ENCODE data around the gene CHORDC1.
A peak's percentile ranks its signal among the peaks of the same experiment; 100 is the strongest.
"Not testable (repeated sequence)": the region's sequence is repeated elsewhere in the genome, so short reads cannot be mapped to it uniquely, and the experiment has no call there.

The CHORDC1 gene

DNA sequence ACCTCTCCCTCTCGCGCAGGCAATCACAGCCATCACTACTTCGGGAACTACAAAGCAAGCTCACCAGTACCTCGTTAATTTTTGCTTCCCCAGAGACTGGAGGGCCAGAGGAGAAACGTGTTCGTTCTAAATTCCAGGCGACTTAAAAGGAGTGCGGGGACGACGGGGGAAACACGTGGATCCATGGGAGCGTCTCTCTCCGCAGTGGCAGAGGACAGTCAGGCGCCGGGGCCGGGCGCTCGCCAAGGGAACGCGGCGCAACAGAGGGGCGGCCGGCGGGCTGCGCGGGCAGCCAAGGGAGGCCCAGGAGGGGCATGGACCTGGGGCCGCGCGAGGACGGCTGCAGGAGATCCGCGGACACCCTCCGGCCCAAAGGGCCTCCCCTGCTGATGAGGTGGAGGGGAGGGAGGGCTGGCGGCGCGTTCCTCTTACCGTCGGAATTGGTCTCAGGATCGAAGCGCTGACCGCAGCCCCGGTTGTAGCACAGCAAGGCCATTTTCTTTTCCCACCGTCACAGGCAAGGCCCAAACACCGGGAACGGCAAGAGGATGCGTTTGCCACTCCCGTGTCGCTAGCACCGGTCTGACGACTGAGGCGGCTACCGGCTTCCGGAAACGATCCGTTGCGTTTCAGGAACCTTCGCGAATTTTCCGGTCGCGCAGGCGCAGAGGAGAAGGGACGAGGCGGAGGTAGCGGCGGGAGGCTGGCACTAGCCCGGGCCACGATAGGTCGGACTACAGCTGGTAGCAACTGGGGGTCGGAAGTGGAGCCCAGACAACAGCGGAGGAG is at the start of gene CHORDC1:
CHORDC1 (minus strand) TSS at position 591 of the 789 bp plus-strand sequence; CDS start at position 496, 95 bp downstream.
- DNase-seq: peak; percentile 82

DNA sequence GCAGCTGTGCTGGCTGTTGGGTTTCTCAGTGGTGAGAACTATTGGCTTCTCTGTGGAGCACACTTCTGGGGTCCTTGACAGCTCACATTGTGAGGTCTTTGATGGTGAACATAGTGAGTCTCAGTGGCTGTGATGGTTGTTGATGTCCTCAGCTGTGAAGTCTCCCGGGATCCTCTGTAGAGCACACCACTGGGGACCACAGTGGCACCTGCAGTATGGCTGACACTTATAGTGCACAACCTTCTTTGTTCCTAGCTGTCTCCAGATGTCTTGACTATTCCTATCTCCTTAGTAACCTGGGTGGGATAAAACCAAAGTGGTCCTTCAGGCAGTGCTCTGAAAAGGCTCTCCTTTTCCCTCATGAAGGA is 34.3 kb upstream of the CHORDC1 start:
- DNase-seq: no peak

DNA sequence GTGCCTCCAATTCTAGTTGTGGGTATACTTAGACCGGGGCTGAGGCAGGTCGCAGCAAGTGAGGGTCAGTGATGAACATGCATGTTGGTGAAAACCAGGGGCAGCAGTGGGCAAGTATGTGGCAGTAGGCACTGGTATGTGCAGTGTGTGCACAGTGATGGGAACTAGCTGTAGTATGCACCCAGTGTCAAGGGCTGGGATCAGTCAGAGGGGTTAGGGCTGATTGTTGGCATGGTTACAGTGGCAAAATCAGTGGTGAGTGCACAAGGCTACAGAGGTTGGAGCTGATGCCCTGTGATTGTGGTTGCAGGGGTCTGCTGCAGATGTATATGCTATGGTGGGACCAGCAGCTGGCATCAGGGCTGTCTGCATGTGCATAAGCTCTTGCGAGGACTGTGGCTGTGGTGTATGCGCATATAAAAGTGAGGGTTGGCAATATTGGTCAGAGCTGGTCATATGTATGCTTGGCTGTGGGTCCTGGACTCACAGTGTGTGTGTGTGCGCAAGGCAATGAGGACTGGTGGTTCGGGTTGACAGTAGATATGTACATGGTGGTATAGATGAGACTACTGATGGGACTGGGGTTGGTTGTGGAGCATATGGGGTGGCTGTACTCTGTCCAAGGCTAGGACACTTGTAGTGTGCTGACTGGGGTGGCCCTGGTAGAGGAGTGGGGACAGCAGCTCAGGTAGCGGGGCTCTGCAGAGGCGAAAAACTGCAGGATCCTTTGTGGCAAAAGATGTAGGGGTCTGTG is 33.7 kb upstream of the CHORDC1 start:
- DNase-seq: no peak

DNA sequence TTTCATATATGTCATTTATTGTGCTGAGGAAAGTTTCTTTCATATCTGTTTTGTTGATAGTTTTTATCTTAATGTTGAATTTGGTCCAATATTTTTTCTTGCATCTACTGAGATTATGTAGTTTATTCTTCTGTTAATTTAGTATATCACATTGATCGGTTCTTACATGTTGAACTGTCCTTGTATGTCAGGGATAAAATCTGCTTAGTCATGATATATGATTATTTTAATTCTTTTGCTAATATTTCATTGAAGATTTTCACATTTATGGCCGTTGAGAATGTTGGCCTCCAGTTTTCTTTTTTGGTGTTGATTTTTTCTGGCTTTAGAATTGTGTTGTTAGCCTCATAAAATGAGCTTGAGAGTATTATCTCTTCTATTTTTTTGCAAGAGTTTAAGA is 31.2 kb upstream of the CHORDC1 start:
- DNase-seq: no peak

DNA sequence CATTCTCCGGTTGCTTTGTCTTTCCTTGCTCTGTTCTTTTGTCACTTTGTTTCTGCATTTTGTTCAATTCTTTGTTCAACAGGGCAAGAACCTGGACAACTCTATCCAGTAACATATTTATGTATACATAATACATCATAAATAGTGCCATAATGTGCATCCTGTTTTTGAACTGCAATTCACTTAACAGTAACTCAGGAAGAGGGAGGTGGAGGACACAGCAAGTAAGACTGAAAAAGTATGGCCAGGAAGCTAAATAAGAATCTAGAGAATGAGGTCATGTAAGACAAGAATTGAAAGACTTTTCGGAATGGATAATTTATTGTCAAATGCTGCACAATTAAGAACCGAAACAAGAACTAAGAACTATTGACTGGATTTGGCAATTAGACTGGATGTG is 29.2 kb upstream of the CHORDC1 start:
- DNase-seq: no peak

DNA sequence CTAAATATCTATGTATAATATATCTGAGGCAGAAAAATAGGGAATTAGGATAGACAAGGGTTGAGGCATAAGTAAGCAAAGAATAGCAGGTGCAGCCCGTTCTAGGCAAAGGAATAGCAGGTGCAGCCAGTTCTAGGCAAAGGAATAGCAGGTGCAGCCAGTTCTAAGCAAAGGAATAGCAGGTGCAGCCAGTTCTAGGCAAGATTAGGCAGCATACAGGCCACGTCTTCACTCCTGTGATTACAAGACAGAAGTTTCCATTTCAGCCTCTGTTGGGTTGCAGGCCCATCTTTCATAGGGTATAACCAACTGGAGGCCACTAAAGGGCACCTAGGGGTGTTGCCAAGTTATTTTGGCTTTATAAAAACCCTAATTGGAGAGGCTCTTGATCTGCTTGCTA is 28.8 kb upstream of the CHORDC1 start:
- DNase-seq: no peak

DNA sequence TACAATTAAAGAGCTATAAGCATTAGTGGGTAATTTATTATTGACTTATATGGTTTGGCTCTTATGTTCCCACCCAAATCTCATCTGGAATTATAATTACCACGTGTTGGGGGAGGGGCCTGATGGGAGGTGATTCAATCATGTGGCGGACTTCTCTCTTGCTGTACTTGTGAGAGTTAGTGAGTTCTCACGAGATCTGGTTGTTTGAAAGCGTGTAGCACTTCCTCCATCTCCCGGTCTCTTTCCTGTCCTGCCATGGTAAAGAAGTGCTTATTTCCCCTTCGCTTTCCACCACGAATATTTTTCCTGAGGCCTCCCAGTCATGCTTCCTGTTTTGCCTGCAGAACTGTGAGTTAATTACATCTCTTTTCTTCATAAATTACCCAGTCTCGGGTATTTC is 28.1 kb upstream of the CHORDC1 start:
- no peak for DNase-seq

DNA sequence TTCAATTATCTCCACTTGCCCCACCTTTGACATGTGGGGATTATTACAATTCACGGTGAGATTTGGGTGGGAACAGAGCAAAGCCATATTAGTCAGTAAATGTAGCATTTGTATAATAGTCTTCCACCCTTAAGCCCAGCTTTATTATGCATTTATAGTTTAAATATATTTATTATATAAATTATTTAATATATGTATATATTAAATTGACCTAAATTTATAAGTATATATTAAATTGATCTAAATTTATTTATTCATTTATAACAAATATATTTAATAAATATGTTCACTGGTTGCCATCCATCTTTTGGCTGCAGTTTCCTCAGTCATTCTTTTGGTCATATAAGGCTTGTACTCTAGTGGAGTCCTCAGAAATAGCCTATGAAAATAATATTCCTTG is 23.6 kb upstream of the CHORDC1 start:
- no peak for DNase-seq

DNA sequence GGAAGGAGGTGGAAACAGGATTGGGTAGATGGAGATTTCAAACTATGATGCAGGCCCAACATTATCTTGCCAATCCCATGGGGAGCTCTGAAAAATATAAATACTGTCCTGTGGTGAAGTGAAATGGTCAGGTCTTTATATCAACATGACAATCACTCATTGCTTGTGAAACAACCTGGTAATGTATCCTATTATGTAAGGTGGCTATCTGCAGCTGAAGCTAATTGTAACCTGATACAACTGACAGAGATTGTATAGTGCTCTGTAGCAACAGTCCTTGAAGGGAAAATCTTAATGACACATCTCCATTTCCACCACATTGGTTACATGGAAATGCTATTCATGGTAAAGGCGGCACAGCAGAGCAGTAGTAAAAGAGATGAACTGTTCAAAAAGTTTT is 20.7 kb upstream of the CHORDC1 start:
- DNase-seq: no peak

DNA sequence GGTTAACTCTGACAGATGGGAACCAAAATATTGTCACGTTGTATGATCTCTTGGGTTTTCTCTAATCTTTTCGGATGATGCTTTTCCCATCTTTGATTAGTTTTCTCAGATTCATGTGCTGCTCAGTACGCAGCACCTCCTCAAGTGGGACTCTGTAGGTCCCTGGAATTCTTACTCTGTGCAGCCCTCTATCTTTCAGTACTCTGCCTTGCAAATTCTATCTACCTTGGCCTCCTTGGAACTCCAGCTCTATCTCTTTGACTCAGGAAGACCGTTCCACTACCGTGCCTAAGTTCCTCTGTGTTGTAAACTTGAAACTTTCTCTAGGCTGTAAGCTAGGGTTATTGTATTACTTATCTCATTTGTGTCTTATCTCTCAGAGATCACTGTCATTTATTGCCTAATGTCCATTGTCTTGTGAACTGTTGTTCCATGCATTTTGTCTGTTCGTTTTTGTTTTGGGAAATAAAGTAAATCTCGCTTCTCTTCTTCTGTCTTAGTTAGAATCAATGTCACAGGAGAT is 20.1 kb upstream of the CHORDC1 start:
- DNase-seq: no peak

DNA sequence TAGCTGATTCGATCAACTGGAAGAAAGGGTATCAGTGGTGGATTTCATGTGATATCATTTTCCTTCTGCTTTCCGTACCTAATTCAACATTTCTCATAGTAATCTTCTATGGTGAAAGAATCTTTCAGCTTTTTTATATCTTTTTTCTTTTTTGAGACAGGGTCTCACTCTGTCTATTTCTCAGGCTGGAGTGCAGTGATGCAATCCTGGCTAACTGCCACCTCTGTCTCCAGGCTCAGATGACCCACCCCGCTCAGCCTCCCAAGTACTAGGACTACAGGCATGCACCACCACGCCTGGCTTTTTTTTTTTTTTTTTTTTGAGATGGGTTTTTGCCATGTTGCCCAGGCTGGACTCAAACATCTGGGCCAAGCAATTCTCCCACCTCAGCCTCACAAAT is 18.6 kb upstream of the CHORDC1 start:
- no peak for DNase-seq

DNA sequence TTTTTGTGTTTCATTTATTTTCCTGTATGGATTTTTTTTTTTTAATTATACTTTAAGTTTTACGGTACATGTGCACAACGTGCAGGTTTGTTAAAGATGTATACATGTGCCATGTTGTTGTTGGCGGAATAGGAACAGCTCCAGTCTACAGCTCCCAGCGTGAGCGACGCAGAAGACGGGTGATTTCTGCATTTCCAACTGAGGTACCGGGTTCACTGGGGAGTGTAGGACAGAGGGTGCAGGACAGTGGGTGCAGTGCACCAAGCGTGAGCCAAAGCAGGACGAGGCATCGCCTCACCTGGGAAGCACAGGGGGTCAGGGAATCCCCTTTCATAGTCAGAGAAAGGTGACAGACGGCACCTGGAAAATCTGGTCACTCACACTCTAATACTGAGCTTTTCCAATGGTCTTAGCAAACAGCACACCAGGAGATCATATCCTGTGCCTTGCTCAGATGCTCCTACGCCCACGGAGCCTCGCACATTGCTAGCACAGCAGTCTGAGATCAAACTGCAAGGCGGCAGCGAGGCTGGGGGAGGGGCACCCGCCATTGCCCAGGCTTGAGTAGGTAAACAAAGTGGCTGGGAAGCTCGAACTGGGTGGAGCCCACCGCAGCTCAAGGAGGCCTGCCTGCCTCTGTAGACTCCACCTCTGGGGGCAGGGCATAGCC is 17.3 kb upstream of the CHORDC1 start:
- DNase-seq: not testable (repeated sequence)

DNA sequence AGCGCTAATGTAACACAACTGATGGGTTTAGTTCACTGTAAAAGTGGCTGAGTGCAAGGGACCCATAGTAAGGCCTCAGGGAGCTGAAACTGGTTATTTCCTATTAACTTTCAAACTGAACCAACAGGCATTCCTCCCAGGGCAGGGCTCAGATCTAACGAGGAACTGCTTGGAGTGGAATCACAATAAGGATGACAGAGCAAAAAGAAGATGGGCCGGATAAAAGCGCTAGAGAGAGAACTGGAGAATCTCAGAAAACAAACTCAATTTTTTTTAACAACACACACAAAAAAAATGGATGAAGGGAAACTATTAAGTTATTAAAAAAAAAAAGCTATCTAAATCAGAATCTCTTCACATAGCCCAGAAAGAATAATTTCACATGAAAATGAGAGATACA is 14.2 kb upstream of the CHORDC1 start:
- DNase-seq: no peak

DNA sequence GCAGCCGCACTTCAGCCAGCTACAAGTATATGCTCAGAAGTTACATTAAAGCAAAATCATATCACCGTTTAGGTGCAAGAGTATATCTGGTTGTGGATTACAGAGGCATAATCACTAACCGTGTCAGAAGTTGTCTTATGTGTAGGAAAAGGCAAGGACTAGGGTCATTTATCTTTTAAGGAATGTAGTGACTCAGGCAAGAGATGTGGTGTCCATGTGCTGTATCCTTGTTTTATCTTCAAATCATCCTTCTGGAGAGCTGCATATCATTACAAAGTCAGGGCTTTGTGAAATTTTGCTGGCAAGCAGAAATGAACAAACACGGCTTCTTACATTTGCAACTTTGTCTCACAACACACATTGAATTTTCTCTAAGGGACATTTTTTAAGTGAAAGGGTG is 12.7 kb upstream of the CHORDC1 start:
- DNase-seq: no peak

DNA sequence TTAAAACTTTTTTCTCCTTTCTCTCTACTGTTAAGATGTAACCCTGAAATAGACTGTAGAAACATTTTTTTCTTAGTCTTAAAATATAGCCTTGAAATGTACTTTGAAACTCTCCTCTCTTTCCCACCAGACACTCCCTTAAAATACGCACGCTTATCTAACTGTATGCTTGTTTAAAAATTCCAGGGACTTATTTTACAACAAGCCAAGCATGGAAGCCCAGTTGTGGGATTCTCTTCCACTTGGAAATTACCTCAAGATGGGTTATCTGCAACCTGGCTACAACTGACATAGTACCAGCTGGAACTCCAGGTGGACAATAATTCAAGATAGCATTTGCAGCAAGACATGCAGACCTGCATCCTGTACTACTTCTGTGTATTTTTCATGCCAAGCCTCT is 12.1 kb upstream of the CHORDC1 start:
- no peak for DNase-seq

DNA sequence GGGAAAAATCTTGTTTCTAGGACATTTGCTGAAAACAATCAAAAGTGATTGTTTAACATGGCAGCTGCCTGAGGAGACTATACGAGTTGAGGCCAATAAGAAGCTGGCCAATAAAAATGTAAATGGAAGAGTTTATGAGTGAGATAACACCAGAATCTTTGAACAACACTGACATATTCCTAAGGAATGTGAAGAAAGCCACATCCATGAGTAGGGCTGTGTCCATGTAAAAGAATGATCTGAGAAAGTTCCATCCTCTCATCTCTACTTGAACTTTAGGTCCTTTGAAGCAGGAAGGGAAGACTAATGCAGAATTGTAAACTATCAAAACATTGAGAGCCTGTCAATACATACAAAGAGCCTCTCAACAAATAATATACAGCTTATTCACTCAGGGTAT is 6.9 kb upstream of the CHORDC1 start:
- DNase-seq: no peak

DNA sequence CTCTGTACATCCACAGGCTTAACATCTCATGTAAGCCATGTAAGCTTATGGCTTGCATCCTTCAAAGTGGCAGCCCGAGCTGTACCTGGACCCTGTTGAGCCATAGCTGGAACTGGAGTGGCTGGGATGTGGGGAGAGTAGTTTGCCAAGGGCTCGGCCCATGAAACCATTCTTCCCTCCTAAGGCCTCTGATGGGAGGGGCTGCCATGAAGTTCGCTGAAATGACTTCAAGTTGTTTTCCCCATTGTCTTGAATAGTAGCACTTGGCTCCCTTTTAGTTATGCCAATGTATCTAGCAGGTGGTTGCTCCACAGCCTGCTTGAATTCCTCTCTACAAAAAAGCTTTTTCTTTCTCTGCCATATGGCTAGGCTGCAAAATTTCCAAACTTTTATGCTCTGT is 5.2 kb upstream of the CHORDC1 start:
- DNase-seq: no peak

DNA sequence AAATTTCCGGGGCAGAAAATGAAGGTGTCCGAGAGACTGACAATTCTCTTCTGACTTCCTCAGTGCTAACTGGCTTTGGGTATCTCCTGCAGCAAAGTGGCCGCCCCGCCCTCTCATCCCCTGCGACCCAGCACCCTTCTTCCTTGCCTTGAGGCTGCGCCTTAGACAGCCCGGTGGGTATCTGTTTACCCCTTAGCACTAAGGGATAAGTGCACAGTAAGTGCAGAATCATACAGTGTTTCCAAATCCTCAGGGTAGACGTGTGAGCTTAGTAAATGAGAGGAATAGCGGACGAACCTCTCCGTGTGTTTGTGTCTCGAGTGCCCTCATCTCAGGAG is 368 bp upstream of the CHORDC1 start:
- no peak for DNase-seq

DNA sequence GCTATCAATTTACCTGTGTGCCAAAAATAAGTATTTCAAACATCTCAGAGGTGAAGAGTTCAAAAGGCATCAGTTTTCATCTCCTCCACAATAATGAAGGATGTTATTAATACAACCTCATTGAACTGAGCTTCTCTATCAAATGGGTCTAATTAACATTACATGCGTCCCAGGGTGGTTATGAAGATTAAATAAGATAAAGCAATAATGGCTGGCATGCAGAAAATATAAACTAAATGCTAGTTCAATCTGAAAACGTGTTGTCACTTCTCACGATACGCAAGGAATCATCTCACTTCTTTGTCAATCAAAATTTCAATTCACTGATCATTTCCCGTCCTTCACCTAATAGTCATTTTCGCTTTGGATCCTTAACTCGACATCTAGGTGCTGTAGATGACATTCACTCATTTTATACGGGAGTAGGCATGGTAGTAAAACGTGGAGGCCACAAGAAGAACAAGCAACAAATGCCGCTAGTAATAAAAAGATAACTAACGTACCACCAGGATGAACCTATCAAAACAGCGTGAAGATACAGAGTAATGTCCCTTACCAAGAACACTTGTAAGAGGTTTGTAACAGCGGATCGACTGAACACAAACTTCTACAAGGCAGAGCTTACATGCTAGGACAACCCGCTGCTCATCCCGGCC is 918 bp downstream of the CHORDC1 start:
- DNase-seq: no peak

DNA sequence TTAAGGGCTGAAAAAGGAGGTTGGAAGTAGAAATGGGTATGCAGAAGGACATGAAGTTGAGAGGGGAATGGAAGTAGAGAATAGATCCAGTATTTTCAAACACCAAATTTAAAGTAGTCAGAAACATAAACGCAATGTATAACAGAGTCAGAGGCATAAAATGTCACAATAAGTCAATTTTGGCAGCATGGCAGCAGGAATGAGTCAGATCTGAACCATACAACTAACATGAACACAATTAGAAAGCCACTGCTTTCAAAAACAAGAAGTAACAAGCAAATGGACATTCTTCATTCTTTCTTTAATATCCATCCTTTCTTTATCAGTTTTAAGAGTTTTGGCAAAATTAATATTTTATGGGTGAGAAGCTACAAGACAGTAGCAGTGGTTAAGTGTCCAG is 2.5 kb downstream of the CHORDC1 start:
- no peak for DNase-seq

DNA sequence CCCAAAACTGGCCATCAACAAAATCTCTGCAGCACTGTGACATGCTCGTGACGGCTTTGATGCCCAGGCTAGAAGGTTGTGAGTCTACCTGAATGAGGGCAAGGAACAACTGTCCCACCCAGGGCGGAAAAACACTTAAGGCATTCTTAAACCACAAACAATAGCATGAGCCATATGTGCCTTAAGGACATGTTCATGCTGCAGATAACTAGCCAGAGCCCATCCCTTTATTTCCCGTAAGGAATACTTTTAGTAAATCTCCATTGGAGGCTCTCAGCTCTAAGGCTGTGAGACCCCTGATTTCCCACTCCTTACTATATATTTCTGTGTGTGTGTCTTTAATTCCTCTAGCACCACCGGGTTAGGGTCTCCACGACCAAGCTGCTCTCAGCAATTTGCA is 3.4 kb downstream of the CHORDC1 start:
- DNase-seq: no peak

DNA sequence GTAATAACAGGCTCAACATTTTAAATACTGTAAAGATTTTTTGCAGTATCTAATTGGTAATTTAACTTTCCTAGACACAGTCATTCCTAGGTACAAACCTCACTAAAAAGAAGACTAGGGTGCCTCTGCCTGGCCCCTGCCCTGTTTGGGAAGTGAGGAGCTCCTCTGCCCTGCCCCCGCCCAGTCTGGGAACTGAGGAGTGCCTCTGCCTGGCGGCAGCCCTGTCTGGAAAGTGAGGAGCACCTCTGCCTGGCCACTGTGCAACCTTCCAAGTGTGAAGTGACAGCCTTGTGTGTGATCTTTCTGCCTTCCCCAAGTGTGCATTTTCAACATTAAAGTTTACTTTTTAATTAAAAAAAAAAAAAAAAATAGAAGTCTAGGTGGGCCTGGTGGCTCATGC is 4.2 kb downstream of the CHORDC1 start:
- no peak for DNase-seq

DNA sequence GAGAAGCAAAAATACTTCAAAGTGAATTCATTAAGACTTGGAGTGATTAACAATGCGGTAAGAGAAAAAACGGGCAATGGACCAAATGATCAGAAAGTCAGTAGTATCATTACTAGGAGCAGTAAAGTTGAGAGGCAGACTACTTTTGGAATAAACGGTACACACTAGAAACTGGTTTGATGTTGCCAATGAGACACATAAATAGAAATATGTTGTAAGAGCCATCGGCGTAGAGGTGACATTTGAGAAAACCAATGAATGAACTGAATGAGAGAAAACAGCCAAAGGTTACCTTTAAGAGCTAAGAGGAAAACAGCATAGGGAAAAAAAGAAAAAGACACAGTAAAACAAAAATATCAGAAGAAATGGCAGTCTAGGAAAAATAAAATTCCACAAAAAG is 6.2 kb downstream of the CHORDC1 start:
- no peak for DNase-seq

Measured in 8988T (cell line).